Measurements from ENCODE around the gene WFS1. TPM values are rescaled to one million over a fixed set of nuclear protein-coding genes. Genes with fewer than 3 reads are reported as not detected.

Gene WFS1
- total and polyA plus RNA-seq, 2 of the 13 experiments (the other 11 are each of a cell fraction or from before 2014, with no cell fraction given), result 39.1 to 42.2 TPM

GRCh38 chr4:6321361-6321760 is 51.7 kb downstream of the WFS1 start (continued):
- TF ChIP-seq ZBTB43 (CRISPR knock-in tag; conservative IDR thresholded peaks at IDR 0.05), result peak; percentile 95
- peak; percentile 29; the same call in 1 of the 2 replicates for TF ChIP-seq ISL2 (CRISPR knock-in tag; IDR thresholded peaks at IDR 0.05)
- TF ChIP-seq FOXA1 (IDR thresholded peaks at IDR 0.05), result no peak; the same call in 1 of the 2 replicates
- TF ChIP-seq FOXA1 (CRISPR knock-in tag; IDR thresholded peaks at IDR 0.05), result peak; percentile 77
- TF ChIP-seq, protein P1, sequence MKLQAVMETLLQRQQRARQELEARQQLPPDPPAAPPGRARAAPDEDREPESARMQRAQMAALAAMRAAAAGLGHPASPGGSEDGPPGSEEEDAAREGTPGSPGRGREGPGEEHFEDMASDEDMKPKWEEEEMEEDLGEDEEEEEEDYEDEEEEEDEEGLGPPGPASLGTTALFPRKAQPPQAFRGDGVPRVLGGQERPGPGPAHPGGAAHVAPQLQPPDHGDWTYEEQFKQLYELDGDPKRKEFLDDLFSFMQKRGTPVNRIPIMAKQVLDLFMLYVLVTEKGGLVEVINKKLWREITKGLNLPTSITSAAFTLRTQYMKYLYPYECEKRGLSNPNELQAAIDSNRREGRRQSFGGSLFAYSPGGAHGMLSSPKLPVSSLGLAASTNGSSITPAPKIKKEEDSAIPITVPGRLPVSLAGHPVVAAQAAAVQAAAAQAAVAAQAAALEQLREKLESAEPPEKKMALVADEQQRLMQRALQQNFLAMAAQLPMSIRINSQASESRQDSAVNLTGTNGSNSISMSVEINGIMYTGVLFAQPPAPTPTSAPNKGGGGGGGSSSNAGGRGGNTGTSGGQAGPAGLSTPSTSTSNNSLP (IDR thresholded peaks at IDR 0.05; ENCODE audit: low read depth, low read length), result peak; percentile 99
- TF ChIP-seq, protein P2, sequence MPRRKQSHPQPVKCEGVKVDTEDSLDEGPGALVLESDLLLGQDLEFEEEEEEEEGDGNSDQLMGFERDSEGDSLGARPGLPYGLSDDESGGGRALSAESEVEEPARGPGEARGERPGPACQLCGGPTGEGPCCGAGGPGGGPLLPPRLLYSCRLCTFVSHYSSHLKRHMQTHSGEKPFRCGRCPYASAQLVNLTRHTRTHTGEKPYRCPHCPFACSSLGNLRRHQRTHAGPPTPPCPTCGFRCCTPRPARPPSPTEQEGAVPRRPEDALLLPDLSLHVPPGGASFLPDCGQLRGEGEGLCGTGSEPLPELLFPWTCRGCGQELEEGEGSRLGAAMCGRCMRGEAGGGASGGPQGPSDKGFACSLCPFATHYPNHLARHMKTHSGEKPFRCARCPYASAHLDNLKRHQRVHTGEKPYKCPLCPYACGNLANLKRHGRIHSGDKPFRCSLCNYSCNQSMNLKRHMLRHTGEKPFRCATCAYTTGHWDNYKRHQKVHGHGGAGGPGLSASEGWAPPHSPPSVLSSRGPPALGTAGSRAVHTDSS (CRISPR knock-in tag; conservative IDR thresholded peaks at IDR 0.05), result no peak
- TF ChIP-seq FLYWCH1 (CRISPR knock-in tag; IDR thresholded peaks at IDR 0.05), result no peak
- TF ChIP-seq NCOA2 (CRISPR knock-in tag; IDR thresholded peaks at IDR 0.05), result 0 out of 2 replicates have a peak, but pooled peaks have one; percentile 10
- TF ChIP-seq ZGPAT (CRISPR knock-in tag; IDR thresholded peaks at IDR 0.05), result 0 out of 2 replicates have a peak, but pooled peaks have one; percentile 16
- TF ChIP-seq TFAP4 (IDR thresholded peaks at IDR 0.05; ENCODE audit: borderline replicate concordance, low read depth), result peak; percentile 62; the same call in 1 of the 2 replicates
- TF ChIP-seq NR2F6 (IDR thresholded peaks at IDR 0.05), result no peak
- TF ChIP-seq NR2F6 (CRISPR knock-in tag; IDR thresholded peaks at IDR 0.05), result no peak
- peak; percentile 47; the same call in 1 of the 2 replicates for TF ChIP-seq KDM6A (CRISPR knock-in tag; IDR thresholded peaks at IDR 0.05; ENCODE audit: low read depth)
- TF ChIP-seq PAXIP1 (CRISPR knock-in tag; conservative IDR thresholded peaks at IDR 0.05), result peak; percentile 91
- peak; percentile 37; the same call in 1 of the 2 replicates for TF ChIP-seq RXRB (CRISPR knock-in tag; IDR thresholded peaks at IDR 0.05; ENCODE audit: borderline replicate concordance)
- TF ChIP-seq MIXL1 (CRISPR knock-in tag; IDR thresholded peaks at IDR 0.05), result 0 out of 2 replicates have a peak, but pooled peaks have one; percentile 27
- peak; percentile 78 for TF ChIP-seq HNF4A (CRISPR knock-in tag; IDR thresholded peaks at IDR 0.05)
- peak; percentile 39; the same call in 1 of the 2 replicates for TF ChIP-seq NFIC (IDR thresholded peaks at IDR 0.05; ENCODE audit: low read length)
- peak; percentile 79; the same call in 1 of the 2 replicates for TF ChIP-seq MED1 (CRISPR knock-in tag; IDR thresholded peaks at IDR 0.05)
- peak; percentile 70; the same call in 1 of the 2 replicates for TF ChIP-seq NCOR1 (IDR thresholded peaks at IDR 0.05; ENCODE audit: borderline replicate concordance, low read length)
- TF ChIP-seq RARA (CRISPR knock-in tag; IDR thresholded peaks at IDR 0.05), result peak; percentile 31; the same call in 1 of the 2 replicates
